ENCODE data around the gene CNTN5. TPM values are rescaled to one million over a fixed set of nuclear protein-coding genes. Genes with fewer than 3 reads are reported as not detected.

CNTN5 gene
- total and polyA plus RNA-seq, 2 donors, result 0.07 to 0.14 TPM

- Histone ChIP-seq H3K4me1 (ENCODE audit: control insufficient read depth in 2 of 2, insufficient read depth in 2 of 2, low read length in 2 of 2) (no peaks in the 10 kb centered on the region), H3K27ac (ENCODE audit: low read depth in 1 of 2, low read length in 1 of 2) (no peak overlapping the region), H3K27me3 (ENCODE audit: control insufficient read depth in 2 of 2, insufficient read depth in 1 of 2, low read length in 1 of 2) (no peaks in the 10 kb centered on the region), H3K4me3 (ENCODE audit: low read length in 2 of 2) (no peak overlapping the region), H3K36me3 (ENCODE audit: control insufficient read depth in 2 of 2, insufficient read depth in 2 of 2, low read length in 1 of 2) (no peaks in the 10 kb centered on the region), H3K9me3 (ENCODE audit: control insufficient read depth in 2 of 2, insufficient read depth in 1 of 2, low read length in 1 of 2) (no peaks in the 10 kb centered on the region)
- WGBS, result 85% methylated on average over 8 of the region's 8 CpGs
- DNase-seq (ENCODE audit: low read depth in 6 of 9, low spot score in 9 of 9), result no peak
Observed at GRCh38 chr11:99240192-99241030, 219.7 kb downstream of the CNTN5 start.

GRCh38 chr11:99241066-99241465 lies 220.3 kb downstream of the CNTN5 start:
- 84% methylated on average over 2 of the region's 2 CpGs for WGBS
- Histone ChIP-seq H3K4me1 (ENCODE audit: control insufficient read depth in 2 of 2, insufficient read depth in 2 of 2, low read length in 2 of 2) (no peaks in the 10 kb centered on the region), H3K36me3 (ENCODE audit: control insufficient read depth in 2 of 2, insufficient read depth in 2 of 2, low read length in 1 of 2) (no peaks in the 10 kb centered on the region), H3K9me3 (ENCODE audit: control insufficient read depth in 2 of 2, insufficient read depth in 1 of 2, low read length in 1 of 2) (no peaks in the 10 kb centered on the region), H3K27me3 (ENCODE audit: control insufficient read depth in 2 of 2, insufficient read depth in 1 of 2, low read length in 1 of 2) (no peaks in the 10 kb centered on the region), H3K27ac (ENCODE audit: low read depth in 1 of 2, low read length in 1 of 2) (no peak overlapping the region), H3K4me3 (ENCODE audit: low read length in 2 of 2) (no peak overlapping the region)
- no peak for DNase-seq (ENCODE audit: low read depth in 6 of 9, low spot score in 9 of 9)

GRCh38 chr11:99244613-99245012 lies 223.9 kb downstream of the CNTN5 start:
- Histone ChIP-seq H3K36me3 (ENCODE audit: control insufficient read depth in 2 of 2, insufficient read depth in 2 of 2, low read length in 1 of 2) (no peaks in the 10 kb centered on the region), H3K27me3 (ENCODE audit: control insufficient read depth in 2 of 2, insufficient read depth in 1 of 2, low read length in 1 of 2) (no peaks in the 10 kb centered on the region), H3K4me1 (ENCODE audit: control insufficient read depth in 2 of 2, insufficient read depth in 2 of 2, low read length in 2 of 2) (no peaks in the 10 kb centered on the region), H3K27ac (ENCODE audit: low read depth in 1 of 2, low read length in 1 of 2) (no peak overlapping the region), H3K9me3 (ENCODE audit: control insufficient read depth in 2 of 2, insufficient read depth in 1 of 2, low read length in 1 of 2) (no peaks in the 10 kb centered on the region), H3K4me3 (ENCODE audit: low read length in 2 of 2) (no peak overlapping the region)
- DNase-seq (ENCODE audit: low read depth in 6 of 9, low spot score in 9 of 9), result no peak
- WGBS, result 93% methylated on average over 3 of the region's 3 CpGs

- no peak for DNase-seq (ENCODE audit: low read depth in 6 of 9, low spot score in 9 of 9)
- WGBS, result 93% methylated on average over 5 of the region's 5 CpGs
- H3K27ac ChIP-seq (ENCODE audit: low read depth in 1 of 2, low read length in 1 of 2), result no peak overlapping the region
Observed at GRCh38 chr11:99246199-99246598, 225.4 kb downstream of the CNTN5 start.

GRCh38 chr11:99256614-99257013 lies 235.9 kb downstream of the CNTN5 start:
- Histone ChIP-seq H3K4me3 (ENCODE audit: low read length in 2 of 2) (no peak overlapping the region), H3K27me3 (ENCODE audit: control insufficient read depth in 2 of 2, insufficient read depth in 1 of 2, low read length in 1 of 2) (no peaks in the 10 kb centered on the region), H3K9me3 (ENCODE audit: control insufficient read depth in 2 of 2, insufficient read depth in 1 of 2, low read length in 1 of 2) (no peaks in the 10 kb centered on the region), H3K36me3 (ENCODE audit: control insufficient read depth in 2 of 2, insufficient read depth in 2 of 2, low read length in 1 of 2) (no peaks in the 10 kb centered on the region), H3K4me1 (ENCODE audit: control insufficient read depth in 2 of 2, insufficient read depth in 2 of 2, low read length in 2 of 2) (no peaks in the 10 kb centered on the region), H3K27ac (ENCODE audit: low read depth in 1 of 2, low read length in 1 of 2) (no peak overlapping the region)
- no peak for DNase-seq (ENCODE audit: low read depth in 6 of 9, low spot score in 9 of 9)
- 98% methylated on average over 1 of the region's 1 CpG for WGBS

More at GRCh38 chr11:99246199-99246598, 225.4 kb downstream of the CNTN5 start:
- H3K4me3 ChIP-seq (ENCODE audit: low read length in 2 of 2), result no peak overlapping the region
- no peaks in the 10 kb centered on the region for H3K9me3 ChIP-seq (ENCODE audit: control insufficient read depth in 2 of 2, insufficient read depth in 1 of 2, low read length in 1 of 2)
- no peaks in the 10 kb centered on the region for H3K27me3 ChIP-seq (ENCODE audit: control insufficient read depth in 2 of 2, insufficient read depth in 1 of 2, low read length in 1 of 2)
- no peaks in the 10 kb centered on the region for H3K4me1 ChIP-seq (ENCODE audit: control insufficient read depth in 2 of 2, insufficient read depth in 2 of 2, low read length in 2 of 2)
- no peaks in the 10 kb centered on the region for H3K36me3 ChIP-seq (ENCODE audit: control insufficient read depth in 2 of 2, insufficient read depth in 2 of 2, low read length in 1 of 2)

- no peak for DNase-seq (ENCODE audit: low read depth in 6 of 9, low spot score in 9 of 9)
- Histone ChIP-seq H3K36me3 (ENCODE audit: control insufficient read depth in 2 of 2, insufficient read depth in 2 of 2, low read length in 1 of 2) (no peaks in the 10 kb centered on the region), H3K9me3 (ENCODE audit: control insufficient read depth in 2 of 2, insufficient read depth in 1 of 2, low read length in 1 of 2) (no peaks in the 10 kb centered on the region), H3K27me3 (ENCODE audit: control insufficient read depth in 2 of 2, insufficient read depth in 1 of 2, low read length in 1 of 2) (no peaks in the 10 kb centered on the region), H3K4me1 (ENCODE audit: control insufficient read depth in 2 of 2, insufficient read depth in 2 of 2, low read length in 2 of 2) (no peaks in the 10 kb centered on the region), H3K27ac (ENCODE audit: low read depth in 1 of 2, low read length in 1 of 2) (no peak overlapping the region), H3K4me3 (ENCODE audit: low read length in 2 of 2) (no peak overlapping the region)
- WGBS, result 14% methylated on average over 1 of the region's 1 CpG
Observed at GRCh38 chr11:99257131-99257530, 236.4 kb downstream of the CNTN5 start.

- no peaks in the 10 kb centered on the region for H3K27me3 ChIP-seq (ENCODE audit: control insufficient read depth in 2 of 2, insufficient read depth in 1 of 2, low read length in 1 of 2)
- DNase-seq (ENCODE audit: low read depth in 6 of 9, low spot score in 9 of 9), result no peak
- H3K27ac ChIP-seq (ENCODE audit: low read depth in 1 of 2, low read length in 1 of 2), result no peak overlapping the region
- H3K9me3 ChIP-seq (ENCODE audit: control insufficient read depth in 2 of 2, insufficient read depth in 1 of 2, low read length in 1 of 2), result no peaks in the 10 kb centered on the region
- H3K36me3 ChIP-seq (ENCODE audit: control insufficient read depth in 2 of 2, insufficient read depth in 2 of 2, low read length in 1 of 2), result no peaks in the 10 kb centered on the region
- H3K4me3 ChIP-seq (ENCODE audit: low read length in 2 of 2), result no peak overlapping the region
- no peaks in the 10 kb centered on the region for H3K4me1 ChIP-seq (ENCODE audit: control insufficient read depth in 2 of 2, insufficient read depth in 2 of 2, low read length in 2 of 2)
- 91% methylated on average over 1 of the region's 1 CpG for WGBS
Observed at GRCh38 chr11:99260696-99261095, 239.9 kb downstream of the CNTN5 start.

- no peaks in the 10 kb centered on the region for H3K4me1 ChIP-seq (ENCODE audit: control insufficient read depth in 2 of 2, insufficient read depth in 2 of 2, low read length in 2 of 2)
- DNase-seq (ENCODE audit: low read depth in 6 of 9, low spot score in 9 of 9), result no peak
- WGBS, result 72% methylated on average over 3 of the region's 3 CpGs
- no peaks in the 10 kb centered on the region for H3K27me3 ChIP-seq (ENCODE audit: control insufficient read depth in 2 of 2, insufficient read depth in 1 of 2, low read length in 1 of 2)
- H3K9me3 ChIP-seq (ENCODE audit: control insufficient read depth in 2 of 2, insufficient read depth in 1 of 2, low read length in 1 of 2), result no peaks in the 10 kb centered on the region
- no peaks in the 10 kb centered on the region for H3K36me3 ChIP-seq (ENCODE audit: control insufficient read depth in 2 of 2, insufficient read depth in 2 of 2, low read length in 1 of 2)
- no peak overlapping the region for H3K4me3 ChIP-seq (ENCODE audit: low read length in 2 of 2)
- H3K27ac ChIP-seq (ENCODE audit: low read depth in 1 of 2, low read length in 1 of 2), result no peak overlapping the region
Observed at GRCh38 chr11:99268886-99269285, 248.1 kb downstream of the CNTN5 start.

GRCh38 chr11:99271527-99271926 lies 250.8 kb downstream of the CNTN5 start:
- Histone ChIP-seq H3K9me3 (ENCODE audit: control insufficient read depth in 2 of 2, insufficient read depth in 1 of 2, low read length in 1 of 2) (no peaks in the 10 kb centered on the region), H3K4me3 (ENCODE audit: low read length in 2 of 2) (no peak overlapping the region), H3K27me3 (ENCODE audit: control insufficient read depth in 2 of 2, insufficient read depth in 1 of 2, low read length in 1 of 2) (no peaks in the 10 kb centered on the region), H3K36me3 (ENCODE audit: control insufficient read depth in 2 of 2, insufficient read depth in 2 of 2, low read length in 1 of 2) (no peaks in the 10 kb centered on the region), H3K4me1 (ENCODE audit: control insufficient read depth in 2 of 2, insufficient read depth in 2 of 2, low read length in 2 of 2) (no peaks in the 10 kb centered on the region), H3K27ac (ENCODE audit: low read depth in 1 of 2, low read length in 1 of 2) (no peak overlapping the region)
- WGBS, result 90% methylated on average over 5 of the region's 5 CpGs
- no peak for DNase-seq (ENCODE audit: low read depth in 6 of 9, low spot score in 9 of 9)

Data from thymus (tissue), 11 donors.